ENCODE results near the gene MED9.

GRCh38 chr17:17484451-17484899 is 7.7 kb downstream of the MED9 start:
- TF ChIP-seq POLR2A (IDR thresholded peaks at IDR 0.05) (no peak), EP300 (IDR thresholded peaks at IDR 0.05) (no peak)

All from upper lobe of left lung (tissue), 4 donors.